Stromal cell of bone marrow (primary cell): ENCODE measurements around the gene MAL.
"Not testable (repeated sequence)": the region's sequence is repeated elsewhere in the genome, so short reads cannot be mapped to it uniquely, and the experiment has no call there.

Experiments used
- DNase-seq: peaks from one replicate; pipeline ENCODE4 v3.0.0-alpha.2; 2012; ENCODE audit warnings: low read depth

Gene MAL

GRCh38 chr2:95032868-95033603, 7.5 kb downstream of the MAL start:
- no peak for DNase-seq

DNA sequence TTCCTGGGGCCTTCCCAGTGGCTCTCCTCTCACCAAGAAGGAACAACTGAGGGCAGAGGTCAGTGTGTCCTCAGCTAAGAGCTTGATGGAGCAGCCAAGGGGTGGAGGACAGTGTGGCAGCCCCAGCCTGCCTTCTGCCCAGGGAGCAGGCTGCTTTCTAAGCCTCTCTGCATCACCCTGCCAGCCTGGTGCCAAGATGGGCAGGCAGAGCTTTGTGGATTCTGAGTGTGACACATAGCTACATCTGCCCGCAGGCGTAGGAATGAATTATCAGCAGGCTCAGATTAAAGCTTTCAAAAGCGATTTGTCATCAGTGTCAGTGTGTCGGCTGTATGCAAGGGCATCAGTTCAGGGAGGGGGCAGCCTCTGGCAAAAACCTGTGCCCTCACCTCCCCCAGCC, 8.7 kb downstream of the MAL start:
- DNase-seq: no peak

DNA sequence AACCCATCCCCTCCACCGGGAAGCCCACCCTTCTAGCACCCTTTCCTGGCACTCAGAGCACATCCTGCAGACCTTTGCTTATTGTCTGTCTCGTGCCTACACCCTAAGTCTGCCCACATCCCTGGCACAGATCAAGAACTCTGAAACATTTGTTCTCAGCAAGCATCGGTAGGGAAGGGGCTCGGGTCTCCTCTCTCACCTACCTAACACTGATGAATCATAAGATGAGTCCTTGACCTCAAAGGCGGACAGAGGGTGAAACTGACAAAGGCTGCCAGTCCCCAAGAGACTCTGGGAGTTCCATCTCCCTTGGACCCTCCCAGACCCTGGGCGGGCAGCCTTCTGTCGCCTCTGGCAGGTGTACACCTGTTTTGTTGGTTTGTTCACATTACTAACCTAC, 9.3 kb downstream of the MAL start:
- no peak for DNase-seq

DNA sequence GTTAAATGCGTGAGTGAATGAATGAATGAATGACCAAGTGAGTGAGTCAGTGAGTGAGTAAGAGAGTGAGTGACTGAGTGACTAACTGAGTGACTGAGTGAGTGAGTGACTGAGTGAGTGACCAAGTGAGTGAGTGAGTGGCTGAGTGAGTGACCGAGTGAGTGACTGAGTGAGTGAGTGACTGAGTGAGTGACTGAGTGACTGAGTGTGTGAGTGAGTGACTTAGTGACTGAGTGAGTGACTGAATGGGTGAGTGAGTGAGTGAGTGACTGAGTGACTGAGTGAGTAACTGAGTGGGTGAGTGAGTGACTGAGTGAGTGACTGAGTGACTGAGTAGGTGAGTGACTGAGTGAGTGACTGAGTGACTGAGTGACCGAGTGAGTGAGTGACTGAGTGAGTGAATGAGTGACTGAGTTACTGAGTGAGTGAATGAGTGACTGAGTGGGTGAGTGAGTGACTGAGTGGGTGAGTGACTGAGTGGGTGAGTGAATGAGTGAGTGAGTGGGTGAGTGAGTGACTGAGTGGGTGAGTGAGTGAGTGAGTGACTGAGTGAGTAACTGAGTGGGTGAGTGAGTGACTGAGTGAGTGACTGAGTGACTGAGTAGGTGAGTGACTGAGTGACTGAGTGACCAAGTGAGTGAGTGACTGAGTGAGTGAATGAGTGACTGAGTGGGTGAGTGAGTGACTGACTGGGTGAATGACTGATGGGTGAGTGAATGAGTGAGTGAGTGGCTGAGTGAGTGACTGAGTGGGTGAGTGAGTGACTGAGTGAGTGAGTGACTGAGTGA, 11.3 kb downstream of the MAL start:
- no peak for DNase-seq

GRCh38 chr2:95037384-95037839, 11.9 kb downstream of the MAL start:
- no peak for DNase-seq

GRCh38 chr2:95037841-95038585, 12.5 kb downstream of the MAL start:
- DNase-seq: not testable (repeated sequence)

DNA sequence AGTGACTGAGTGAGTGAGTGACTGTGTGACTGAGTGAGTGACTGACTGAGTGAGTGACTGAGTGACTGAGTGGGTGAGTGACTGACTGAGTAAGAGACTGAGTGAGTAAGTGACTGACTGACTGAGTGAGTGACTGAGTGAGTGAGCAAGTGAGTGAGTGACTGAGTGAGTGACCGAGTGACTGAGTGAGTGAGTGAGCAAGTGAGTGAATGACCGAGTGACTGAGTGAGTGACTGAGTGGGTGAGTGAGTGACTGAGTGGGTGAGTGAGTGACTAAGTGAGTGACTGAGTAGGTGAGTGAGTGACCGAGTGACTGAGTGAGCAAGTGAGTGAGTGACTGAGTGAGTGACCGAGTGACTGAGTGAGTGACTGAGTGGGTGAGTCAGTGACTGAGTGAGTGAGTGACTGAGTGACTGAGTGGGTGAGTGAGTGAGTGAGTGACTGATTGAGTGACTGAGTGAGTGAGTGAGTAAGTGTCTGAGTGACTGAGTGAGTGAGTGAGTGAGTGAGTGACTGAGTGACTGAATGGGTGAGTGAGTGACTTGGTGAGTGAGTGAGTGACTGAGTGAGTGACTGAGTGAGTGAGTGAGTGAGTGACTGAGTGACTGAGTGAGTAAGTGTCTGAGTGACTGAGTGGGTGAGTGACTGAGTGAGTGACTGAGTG, 13.3 kb downstream of the MAL start:
- no peak for DNase-seq

GRCh38 chr2:95039363-95039762, 13.9 kb downstream of the MAL start:
- DNase-seq: no peak

- DNase-seq: no peak
Measured at GRCh38 chr2:95039978-95040377, 14.5 kb downstream of the MAL start.

GRCh38 chr2:95040426-95040825, 14.9 kb downstream of the MAL start:
- DNase-seq: no peak

- DNase-seq: no peak
Measured at GRCh38 chr2:95041060-95041823, 15.7 kb downstream of the MAL start.

DNA sequence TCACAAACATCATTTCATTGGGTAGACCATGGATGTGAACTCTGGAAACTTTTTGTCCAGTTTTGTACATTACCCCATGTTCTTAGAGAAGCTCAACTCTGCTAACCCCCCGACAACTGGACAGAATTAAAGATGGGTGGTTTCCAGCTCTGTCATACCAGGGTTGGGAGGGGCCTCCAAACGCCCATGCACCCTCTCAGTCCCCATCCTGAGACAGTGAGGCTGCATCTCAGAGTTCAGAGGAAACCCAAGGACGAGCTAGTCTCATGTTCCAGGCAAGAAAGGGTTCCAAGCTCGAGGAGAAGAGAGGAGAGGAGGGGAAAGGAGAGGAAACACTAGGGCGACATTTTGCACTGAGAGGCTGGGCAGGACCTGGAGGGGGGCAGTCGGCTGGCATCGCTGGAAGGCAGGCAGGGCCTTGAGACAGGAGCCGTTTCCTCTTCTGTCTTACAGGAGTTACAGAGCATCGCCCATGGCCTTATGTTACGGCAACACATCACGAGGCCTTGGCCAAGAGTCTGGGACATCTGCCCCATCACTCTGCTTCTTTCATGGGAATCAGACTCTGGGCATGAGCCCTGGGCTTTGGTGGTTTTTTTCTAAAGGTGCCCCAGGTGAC, 16.4 kb downstream of the MAL start:
- no peak for DNase-seq

DNA sequence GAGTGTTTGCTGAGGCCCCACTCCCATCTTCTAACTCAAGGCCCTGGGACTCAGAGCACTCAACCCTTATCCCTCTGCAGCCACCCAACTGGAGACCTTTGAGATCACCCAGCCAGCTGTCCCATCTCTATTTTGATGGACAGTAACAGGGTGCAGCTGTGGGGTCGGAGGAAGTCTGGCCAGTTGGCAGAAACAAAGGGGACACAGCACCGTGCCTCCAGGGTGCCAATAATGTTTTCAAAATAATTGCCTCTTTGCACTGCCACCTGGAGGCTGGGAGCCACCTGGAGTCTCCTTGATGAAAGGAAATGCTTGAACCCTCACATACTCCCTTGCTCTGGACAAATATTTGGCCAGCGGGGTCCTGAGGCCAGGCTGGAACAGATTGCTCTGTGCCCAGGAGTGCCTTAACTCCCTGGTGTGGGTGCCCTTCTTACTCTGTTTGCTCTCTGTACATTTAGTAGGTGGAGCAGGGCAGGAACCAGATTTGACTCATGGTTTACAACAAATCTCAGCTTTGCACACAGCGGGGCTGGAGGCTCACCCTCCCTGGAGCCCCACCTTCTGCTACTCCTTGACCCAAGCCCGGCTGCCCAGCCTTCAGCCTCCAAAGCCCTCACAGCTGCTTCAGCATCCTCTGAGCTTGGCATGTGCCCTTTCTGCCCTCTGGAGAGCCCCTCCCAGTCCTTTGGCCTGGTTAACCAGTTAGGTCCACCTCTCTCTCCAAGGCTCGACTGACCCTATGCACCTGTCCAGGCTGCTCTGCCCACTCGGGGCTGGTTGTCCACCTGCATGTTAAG, 17.2 kb downstream of the MAL start:
- no peak for DNase-seq

DNA sequence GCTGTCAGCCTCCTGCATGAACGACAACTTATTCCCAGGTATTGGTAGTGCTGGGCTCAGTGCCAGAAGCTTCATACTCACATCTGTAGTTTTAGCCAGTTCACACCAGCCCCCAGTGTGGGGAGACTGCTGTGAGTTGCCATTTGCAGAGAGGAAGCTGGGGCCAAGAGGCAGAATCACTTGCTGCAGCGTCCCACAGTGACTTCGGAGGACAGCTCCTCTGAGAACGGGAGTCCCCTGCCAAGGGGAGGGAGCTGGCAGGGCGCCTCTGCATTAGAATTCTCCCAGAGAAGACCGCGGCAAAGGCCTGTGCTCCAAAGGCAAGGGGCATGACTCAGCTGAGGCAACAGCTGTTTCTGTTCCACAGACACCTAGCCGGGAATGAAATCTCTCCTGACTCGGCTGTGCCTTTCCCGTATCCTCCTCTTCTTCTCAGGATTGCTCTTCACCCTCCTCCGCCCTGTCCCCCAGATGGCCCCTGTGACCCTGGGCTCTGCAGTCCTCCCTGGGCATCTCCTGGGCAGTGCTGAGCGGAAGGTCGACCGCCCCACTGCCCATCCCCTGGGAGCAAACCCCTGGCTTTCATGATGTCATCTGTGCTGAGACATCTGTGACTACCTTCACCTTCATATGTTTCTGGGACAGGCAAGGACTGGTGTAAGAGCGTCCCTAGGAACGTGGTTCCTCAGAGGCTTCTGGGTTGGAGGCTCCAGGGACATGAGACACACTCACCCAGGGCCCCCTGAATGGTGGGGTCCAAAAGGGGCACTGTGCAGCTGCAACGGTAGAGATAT, 18.0 kb downstream of the MAL start:
- DNase-seq: peak; percentile 34

- DNase-seq: no peak
Measured at GRCh38 chr2:95044601-95045000, 19.1 kb downstream of the MAL start.

- DNase-seq: no peak
Measured at GRCh38 chr2:95046371-95047112, 21.0 kb downstream of the MAL start.

DNA sequence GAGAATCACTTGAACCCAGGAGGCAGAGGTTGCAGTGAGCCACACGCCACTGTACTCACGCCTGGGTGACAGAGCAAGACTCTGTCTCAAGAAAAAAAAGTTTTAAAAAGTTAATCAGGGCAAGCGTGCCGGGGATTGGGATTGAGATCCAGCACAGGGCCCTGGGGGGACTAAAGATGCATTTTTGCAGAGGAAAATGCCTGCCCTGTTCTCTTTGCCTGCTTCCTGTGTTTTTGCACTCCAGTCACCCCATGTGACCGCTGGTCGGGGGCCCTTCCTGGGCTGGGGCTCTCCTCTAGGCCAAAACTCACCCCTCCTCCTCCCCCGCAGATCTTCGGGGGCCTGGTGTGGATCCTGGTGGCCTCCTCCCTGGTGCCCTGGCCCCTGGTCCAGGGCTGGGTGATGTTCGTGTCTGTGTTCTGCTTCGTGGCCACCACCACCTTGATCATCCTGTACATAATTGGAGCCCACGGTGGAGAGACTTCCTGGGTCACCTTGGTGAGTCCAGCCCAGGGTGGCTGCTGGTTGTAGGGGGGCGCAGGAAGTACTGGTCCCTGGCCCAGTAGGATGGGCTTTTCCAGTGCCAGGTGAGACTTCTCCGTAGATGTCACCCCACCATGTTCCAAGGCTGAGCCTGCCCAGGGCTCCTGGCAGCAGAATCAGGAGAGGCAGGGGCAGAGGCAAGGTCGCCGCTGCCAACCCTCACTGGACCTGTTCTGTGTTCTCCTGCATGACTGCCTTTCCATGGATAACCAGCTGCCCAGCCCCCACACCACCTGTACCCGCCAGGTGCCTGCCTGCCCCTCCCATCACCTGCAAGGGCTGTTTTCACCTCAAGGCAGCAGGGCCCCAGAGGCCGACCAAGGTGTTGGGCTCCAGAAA, 22.4 kb downstream of the MAL start:
- no peak for DNase-seq
